T-helper 9 cell (primary cell): Measurements from ENCODE around the gene MTOR.
"Not testable (repeated sequence)": the region's sequence is repeated elsewhere in the genome, so short reads cannot be mapped to it uniquely, and the experiment has no call there.

Experiments
- DNase-seq: peaks from one replicate; pipeline ENCODE4 v3.0.0-alpha.2; 2020

MTOR gene

GRCh38 chr1:11279630-11280029, 17.3 kb upstream of the MTOR start:
- DNase-seq = no peak

- no peak for DNase-seq
Measured at GRCh38 chr1:11279152-11279551, 16.8 kb upstream of the MTOR start.

- no peak for DNase-seq
Measured at GRCh38 chr1:11273595-11274234, 11.4 kb upstream of the MTOR start.

GRCh38 chr1:11272832-11273594, 10.7 kb upstream of the MTOR start, which contains the start of gene UBIAD1:
Gene UBIAD1 (plus strand): TSS chr1:11273198. CDS start chr1:11273532, 334 bp downstream.
- peak; percentile 88 for DNase-seq

- no peak for DNase-seq
Measured at GRCh38 chr1:11272544-11272831, 10.1 kb upstream of the MTOR start.

- not testable (repeated sequence) for DNase-seq
Measured at GRCh38 chr1:11267350-11268337, 5.3 kb upstream of the MTOR start.

- DNase-seq = no peak
Measured at GRCh38 chr1:11266268-11267074, 4.1 kb upstream of the MTOR start.

- no peak for DNase-seq
Measured at GRCh38 chr1:11256299-11256698, 6.1 kb downstream of the MTOR start.

- no peak for DNase-seq
Measured at GRCh38 chr1:11253226-11253625, 9.1 kb downstream of the MTOR start.

- DNase-seq = no peak
Measured at GRCh38 chr1:11252538-11252937, 9.8 kb downstream of the MTOR start.

GRCh38 chr1:11248169-11248568, 14.2 kb downstream of the MTOR start:
- DNase-seq = no peak

- DNase-seq = no peak
Measured at GRCh38 chr1:11245904-11246719, 16.2 kb downstream of the MTOR start.

- no peak for DNase-seq
Measured at GRCh38 chr1:11245248-11245647, 17.1 kb downstream of the MTOR start.

GRCh38 chr1:11238311-11238710, 24.0 kb downstream of the MTOR start:
- no peak for DNase-seq

- DNase-seq = no peak
Measured at GRCh38 chr1:11237356-11237755, 25.0 kb downstream of the MTOR start.

- no peak for DNase-seq
Measured at GRCh38 chr1:11233208-11233607, 29.1 kb downstream of the MTOR start.

- no peak for DNase-seq
Measured at GRCh38 chr1:11229203-11229602, 33.1 kb downstream of the MTOR start.

GRCh38 chr1:11227106-11228077, 35.0 kb downstream of the MTOR start:
- no peak for DNase-seq

- no peak for DNase-seq
Measured at GRCh38 chr1:11216074-11216473, 46.3 kb downstream of the MTOR start.

- no peak for DNase-seq
Measured at GRCh38 chr1:11215381-11216005, 46.9 kb downstream of the MTOR start.
